Myocyte (in vitro differentiated cells): ENCODE results near the gene OR10A2. TPM values are rescaled to one million over a fixed set of nuclear protein-coding genes. Genes with fewer than 3 reads are reported as not detected.
A peak's percentile ranks its signal among the peaks of the same experiment; 100 is the strongest.
"Not testable (repeated sequence)": the region's sequence is repeated elsewhere in the genome, so short reads cannot be mapped to it uniquely, and the experiment has no call there.

Experiments
- DNase-seq: peaks from one replicate; pipeline ENCODE4 v3.0.0-alpha.2; 2012; ENCODE audit warnings: low read depth
- polyA plus RNA-seq: library from polyadenylated mRNA; unstranded; fragments of >200 nt; gene quantifications from one replicate; pipeline ENCODE4 v1.2.1, GENCODE V29; 2012; ENCODE audit warnings: missing spikeins
- total RNA-seq: library from RNA; depleted of rRNA; stranded (reverse); fragments of >200 nt; gene quantifications from 2 replicates; pipeline ENCODE4 v1.2.3, GENCODE V29; 2014

The OR10A2 gene
- not detected in 2 replicates for total RNA-seq
- polyA plus RNA-seq, result not detected

- DNase-seq, result peak; percentile 26
Measured at GRCh38 chr11:6862961-6863360, at the start of gene OR10A2. TSS of gene OR10A2 (plus strand) at chr11:6863057. CDS start at chr11:6869755, 6,698 bp downstream.

DNA sequence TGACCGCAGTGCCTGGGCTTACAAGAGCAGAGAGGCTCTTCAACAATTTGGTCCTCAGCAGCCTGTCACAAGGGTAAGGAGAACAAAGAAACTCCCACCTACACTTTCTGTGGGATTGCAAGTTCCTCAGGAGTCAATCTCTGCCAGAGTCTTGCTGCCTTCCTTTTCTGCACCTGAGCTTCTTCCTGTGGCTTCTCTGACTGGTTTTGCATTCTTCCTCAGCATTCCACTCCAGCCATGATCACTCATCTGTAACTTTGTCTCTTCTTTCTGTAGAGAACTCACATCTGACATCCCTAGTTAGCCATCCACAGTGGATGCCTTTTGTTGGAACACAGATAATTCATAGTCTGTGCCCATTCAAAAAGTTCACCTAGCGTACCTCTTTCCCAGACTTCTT, 49.2 kb upstream of the OR10A2 start:
- no peak for DNase-seq

DNA sequence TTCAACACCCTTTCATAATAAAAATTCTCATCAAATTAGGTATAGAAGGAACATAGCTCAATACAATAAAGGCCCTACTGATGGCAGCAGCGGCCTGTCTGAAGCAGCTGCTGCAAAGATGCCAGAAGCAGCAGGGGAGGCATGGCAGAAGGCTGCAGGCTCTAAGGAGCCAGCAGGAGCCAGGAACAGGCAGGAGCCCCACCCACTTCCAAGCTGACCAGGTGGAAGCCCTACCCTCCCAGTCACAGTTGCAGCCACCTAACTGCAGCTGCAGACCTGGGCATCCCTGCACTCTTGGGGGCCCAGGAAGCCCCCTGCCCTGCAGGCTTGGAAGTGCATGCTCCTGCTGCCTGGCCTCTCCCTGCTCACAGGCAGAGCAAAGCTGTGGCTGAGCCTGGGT, 45.2 kb upstream of the OR10A2 start:
- DNase-seq, result no peak

GRCh38 chr11:6818967-6819366, 43.9 kb upstream of the OR10A2 start:
- DNase-seq, result no peak

GRCh38 chr11:6824136-6824823, 38.6 kb upstream of the OR10A2 start:
- no peak for DNase-seq

GRCh38 chr11:6825231-6825744, 37.6 kb upstream of the OR10A2 start:
- no peak for DNase-seq

DNA sequence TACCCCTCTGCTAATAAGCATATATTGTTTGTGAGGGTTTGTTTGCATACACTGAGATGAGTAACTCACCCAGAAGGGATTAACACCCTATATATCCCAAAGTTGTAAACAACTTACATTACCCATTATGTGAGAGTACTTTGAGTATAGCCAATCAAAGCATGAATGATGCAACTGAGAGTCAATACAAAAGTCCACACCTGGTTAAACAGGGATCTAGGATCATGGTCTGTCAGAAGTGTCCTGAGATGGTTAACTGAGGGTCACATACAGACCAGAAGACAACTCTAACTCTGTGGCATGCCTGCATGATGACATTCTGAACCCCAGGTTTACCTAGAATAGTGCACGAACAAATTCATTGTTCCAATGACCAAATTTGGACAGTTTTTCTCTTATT, 34.8 kb upstream of the OR10A2 start:
- DNase-seq, result no peak

DNA sequence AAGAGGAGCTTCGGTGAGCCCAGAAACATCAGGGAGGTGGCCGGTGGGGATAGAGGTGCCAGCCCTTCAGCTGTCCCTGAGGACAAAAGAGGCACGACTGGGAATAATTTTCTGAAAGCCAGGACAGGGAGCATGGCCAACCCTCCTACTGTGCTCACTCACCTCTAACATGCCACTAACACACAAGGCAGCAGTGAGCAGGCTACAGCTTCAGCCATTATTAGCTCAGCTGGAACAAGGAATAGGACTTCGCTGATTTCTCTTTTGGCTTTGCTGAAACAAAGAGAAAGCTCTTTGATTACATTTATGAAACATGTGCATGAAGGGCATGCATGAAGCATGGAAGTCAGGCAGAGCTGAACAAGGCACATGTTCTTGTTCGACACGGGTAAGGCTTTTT, 29.5 kb upstream of the OR10A2 start:
- no peak for DNase-seq

GRCh38 chr11:6834021-6834420, 28.8 kb upstream of the OR10A2 start:
- DNase-seq, result no peak

- no peak for DNase-seq
Measured at GRCh38 chr11:6841694-6842093, 21.2 kb upstream of the OR10A2 start.

DNA sequence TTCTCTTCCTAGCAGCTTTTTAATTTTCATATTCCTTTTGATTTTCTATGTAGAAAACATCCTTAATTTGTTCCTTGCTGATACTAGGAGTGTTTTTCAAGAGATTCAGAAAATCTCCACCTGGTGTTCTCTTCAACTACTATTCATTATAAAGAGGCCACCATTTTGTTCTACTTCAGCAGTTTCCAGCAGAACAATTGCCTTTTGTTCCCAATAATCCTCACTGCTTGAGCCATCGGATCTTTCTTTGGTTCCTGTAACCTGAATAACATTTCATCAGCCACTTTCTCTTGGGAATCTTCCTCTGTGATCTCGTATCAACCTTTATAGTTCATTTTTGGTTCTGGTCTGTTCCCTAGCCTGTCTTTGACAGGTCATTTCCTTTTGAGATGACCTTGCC, 19.2 kb upstream of the OR10A2 start:
- no peak for DNase-seq

DNA sequence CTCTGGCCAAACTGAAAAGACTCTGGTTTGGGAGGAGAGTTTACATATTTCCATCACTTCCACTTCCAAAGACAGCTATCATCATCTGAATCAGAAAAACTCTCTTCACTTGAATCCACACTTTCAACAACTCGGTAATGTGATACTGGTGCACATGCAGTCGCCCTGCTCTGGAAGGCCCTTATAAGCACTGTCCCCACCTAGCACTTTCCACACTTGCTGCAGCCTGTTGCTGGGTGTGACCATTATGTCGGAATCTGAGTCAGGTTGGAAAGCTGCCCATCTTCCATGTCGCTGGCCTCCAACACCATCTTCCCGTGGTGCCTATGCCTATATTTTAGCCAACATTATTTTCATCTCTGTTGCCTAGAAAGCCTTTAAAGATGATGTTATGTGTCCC, 18.5 kb upstream of the OR10A2 start:
- DNase-seq, result peak; percentile 8

DNA sequence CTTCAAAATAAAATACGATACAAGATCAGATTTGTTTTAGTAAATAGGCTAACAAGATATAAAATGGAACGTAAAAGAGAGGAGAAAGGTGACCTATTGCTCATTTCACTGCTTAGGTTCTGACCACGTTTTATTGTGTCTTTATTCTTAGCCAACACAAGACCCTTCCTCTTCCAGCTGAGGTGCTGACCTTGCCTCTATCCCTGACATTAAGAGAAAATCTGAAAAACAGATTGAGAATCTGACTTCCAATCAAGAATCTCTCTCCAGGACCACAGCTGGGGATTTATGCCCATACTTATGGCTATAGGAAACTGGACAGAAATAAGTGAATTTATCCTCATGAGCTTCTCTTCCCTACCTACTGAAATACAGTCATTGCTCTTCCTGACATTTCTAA, 17.5 kb upstream of the OR10A2 start, which contains the start of gene OR10A5:
TSS of gene OR10A5 (plus strand) at position 301 of the 400 bp plus-strand sequence. CDS start at position 301, 0 bp downstream.
- no peak for DNase-seq

DNA sequence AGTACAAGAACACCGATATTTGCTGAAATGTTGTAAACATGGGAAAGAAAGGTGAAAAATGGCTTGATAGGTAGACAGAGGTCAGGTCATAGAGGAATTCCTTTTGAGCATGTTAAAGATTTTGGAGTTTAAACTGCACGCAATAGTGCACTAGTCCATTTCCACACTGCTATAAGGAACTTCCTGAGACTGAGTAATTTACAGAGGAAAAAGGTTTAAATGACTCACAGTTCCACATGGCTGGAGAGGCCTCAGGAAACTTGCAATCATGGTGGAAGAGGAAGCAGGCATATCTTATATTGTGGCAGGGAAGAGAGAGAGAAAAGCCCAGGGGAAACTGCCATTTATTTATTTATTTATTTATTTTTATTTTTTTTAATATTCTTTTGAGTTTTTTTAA, 12.3 kb upstream of the OR10A2 start:
- DNase-seq, result no peak

GRCh38 chr11:6854801-6855200, 8.1 kb upstream of the OR10A2 start:
- not testable (repeated sequence) for DNase-seq

DNA sequence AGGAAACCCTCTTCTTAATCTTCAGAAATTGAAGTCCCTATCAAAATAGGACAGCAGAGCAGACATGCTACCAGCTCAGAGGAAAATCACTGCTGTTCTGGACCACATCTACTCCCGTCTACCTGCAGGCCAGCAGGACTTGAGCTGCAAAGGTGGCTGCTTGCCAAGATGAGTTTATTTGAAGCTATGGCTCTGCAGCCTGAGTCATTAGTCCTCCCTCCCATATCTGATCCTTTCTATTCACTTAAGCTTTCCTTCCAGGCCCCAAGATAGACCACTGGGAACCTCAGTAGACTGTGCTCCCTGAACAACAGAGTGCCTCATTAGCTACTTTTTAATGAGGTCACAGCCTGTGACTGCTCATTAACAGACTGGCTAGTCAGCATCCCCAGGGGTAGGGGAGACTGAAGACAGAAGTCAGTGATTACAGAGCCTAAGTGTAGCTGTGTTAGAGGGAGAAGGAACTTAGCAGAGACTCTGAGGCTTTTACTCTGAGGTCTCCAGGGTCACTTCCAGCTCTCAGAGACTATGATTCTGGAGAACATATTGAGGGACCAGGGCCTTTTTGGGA, 6.8 kb upstream of the OR10A2 start:
- DNase-seq, result peak; percentile 1

GRCh38 chr11:6856871-6857270, 6.0 kb upstream of the OR10A2 start:
- DNase-seq, result no peak

- DNase-seq, result peak; percentile 18
Measured at GRCh38 chr11:6864438-6864837, 1.6 kb downstream of the OR10A2 start.

- DNase-seq, result no peak
Measured at GRCh38 chr11:6871278-6871677, 8.4 kb downstream of the OR10A2 start.

DNA sequence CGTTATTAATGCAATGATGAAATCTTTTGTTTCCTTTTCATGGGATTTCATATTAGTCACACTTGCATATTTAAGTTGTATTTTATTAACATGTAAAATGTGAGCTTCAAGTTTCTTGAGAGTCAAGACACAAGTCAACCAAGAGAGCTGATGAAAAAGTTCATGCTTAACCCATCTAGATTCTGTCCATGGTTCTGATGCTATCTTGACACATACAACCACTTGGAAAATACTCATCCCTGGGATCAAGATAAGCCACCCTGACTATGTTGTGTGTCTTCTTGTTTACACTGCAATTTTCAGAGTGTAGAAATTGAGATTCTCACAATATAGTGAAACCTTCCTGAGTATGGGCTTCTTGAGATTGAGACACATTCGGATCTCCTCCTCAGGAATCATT, 12.9 kb downstream of the OR10A2 start:
- DNase-seq, result no peak

DNA sequence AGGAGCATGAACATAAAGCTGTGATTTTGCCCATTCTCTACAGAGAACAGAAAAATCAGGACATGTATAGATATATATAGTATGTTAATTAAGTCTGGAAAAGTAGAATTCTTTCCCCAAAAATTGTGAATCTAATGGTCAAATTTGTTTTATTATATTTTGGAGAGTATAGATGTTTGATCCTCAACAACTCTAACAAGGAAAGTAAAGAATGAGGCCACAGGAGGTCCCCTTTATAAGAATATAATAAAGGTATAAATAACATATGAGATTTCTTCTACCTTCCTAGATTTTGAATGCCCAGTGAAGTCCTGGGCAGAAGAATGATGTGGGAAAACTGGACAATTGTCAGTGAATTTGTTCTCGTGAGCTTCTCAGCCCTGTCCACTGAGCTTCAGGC, 13.5 kb downstream of the OR10A2 start, which contains the start of gene OR10A4:
TSS of gene OR10A4 (plus strand) at position 301 of the 400 bp plus-strand sequence. CDS start at position 324, 23 bp downstream.
- DNase-seq, result no peak

DNA sequence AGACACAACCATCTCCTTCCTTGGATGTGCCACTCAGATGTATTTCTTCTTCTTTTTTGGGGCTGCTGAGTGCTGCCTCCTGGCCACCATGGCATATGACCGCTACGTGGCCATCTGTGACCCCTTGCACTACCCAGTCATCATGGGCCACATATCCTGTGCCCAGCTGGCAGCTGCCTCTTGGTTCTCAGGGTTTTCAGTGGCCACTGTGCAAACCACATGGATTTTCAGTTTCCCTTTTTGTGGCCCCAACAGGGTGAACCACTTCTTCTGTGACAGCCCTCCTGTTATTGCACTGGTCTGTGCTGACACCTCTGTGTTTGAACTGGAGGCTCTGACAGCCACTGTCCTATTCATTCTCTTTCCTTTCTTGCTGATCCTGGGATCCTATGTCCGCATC, 14.1 kb downstream of the OR10A2 start:
- DNase-seq, result no peak

- no peak for DNase-seq
Measured at GRCh38 chr11:6882751-6883150, 19.9 kb downstream of the OR10A2 start.
